ENCODE data around the gene PRAMEF1.
"Not testable (repeated sequence)": the region's sequence is repeated elsewhere in the genome, so short reads cannot be mapped to it uniquely, and the experiment has no call there.

GRCh38 chr1:12819061-12819460, 27.9 kb downstream of the PRAMEF1 start:
- TF ChIP-seq, protein P1, sequence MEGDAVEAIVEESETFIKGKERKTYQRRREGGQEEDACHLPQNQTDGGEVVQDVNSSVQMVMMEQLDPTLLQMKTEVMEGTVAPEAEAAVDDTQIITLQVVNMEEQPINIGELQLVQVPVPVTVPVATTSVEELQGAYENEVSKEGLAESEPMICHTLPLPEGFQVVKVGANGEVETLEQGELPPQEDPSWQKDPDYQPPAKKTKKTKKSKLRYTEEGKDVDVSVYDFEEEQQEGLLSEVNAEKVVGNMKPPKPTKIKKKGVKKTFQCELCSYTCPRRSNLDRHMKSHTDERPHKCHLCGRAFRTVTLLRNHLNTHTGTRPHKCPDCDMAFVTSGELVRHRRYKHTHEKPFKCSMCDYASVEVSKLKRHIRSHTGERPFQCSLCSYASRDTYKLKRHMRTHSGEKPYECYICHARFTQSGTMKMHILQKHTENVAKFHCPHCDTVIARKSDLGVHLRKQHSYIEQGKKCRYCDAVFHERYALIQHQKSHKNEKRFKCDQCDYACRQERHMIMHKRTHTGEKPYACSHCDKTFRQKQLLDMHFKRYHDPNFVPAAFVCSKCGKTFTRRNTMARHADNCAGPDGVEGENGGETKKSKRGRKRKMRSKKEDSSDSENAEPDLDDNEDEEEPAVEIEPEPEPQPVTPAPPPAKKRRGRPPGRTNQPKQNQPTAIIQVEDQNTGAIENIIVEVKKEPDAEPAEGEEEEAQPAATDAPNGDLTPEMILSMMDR (IDR thresholded peaks at IDR 0.05), result not testable (repeated sequence)
- TF ChIP-seq POLR2A (IDR thresholded peaks at IDR 0.05), result not testable (repeated sequence)
